ENCODE measurements around the gene TKFC.

GRCh38 chr11:61364012-61364675 lies 31.1 kb downstream of the TKFC start:
- TF ChIP-seq CTCF (IDR thresholded peaks at IDR 0.05; ENCODE audit: low read depth, low read length, poor library complexity, severe bottlenecking) (no peak), EZH2phosphoT487 (IDR thresholded peaks at IDR 0.05; ENCODE audit: borderline replicate concordance, low read length) (no peak)
